ENCODE data around the gene GGT7. TPM values are rescaled to one million over a fixed set of nuclear protein-coding genes. Genes with fewer than 3 reads are reported as not detected.
"Not testable (repeated sequence)": the region's sequence is repeated elsewhere in the genome, so short reads cannot be mapped to it uniquely, and the experiment has no call there.

The GGT7 gene
- total RNA-seq, 1 donor from 2014 or later = 20.3 TPM

GRCh38 chr20:34883087-34883688 is 10.5 kb upstream of the GGT7 start:
- DNase-seq (ENCODE audit: low spot score) = no peak
- Mint-ChIP-seq H3K27ac (ENCODE audit: unreplicated experiment) (no peak overlapping the region), H3K27me3 (ENCODE audit: unreplicated experiment) (peaks cover 2% of the 10 kb centered on the region), H3K4me3 (ENCODE audit: unreplicated experiment) (no peak overlapping the region), H3K4me1 (ENCODE audit: unreplicated experiment) (peaks cover 3% of the 10 kb centered on the region), H3K9me3 (ENCODE audit: unreplicated experiment) (no peaks in the 10 kb centered on the region), H3K36me3 (ENCODE audit: low read depth, unreplicated experiment) (peaks cover 6% of the 10 kb centered on the region)
- TF ChIP-seq CTCF (IDR thresholded peaks at IDR 0.05; ENCODE audit: unreplicated experiment) = no peak

GRCh38 chr20:34881689-34882088 is 9.0 kb upstream of the GGT7 start:
- Mint-ChIP-seq H3K27ac (ENCODE audit: unreplicated experiment) (no peak overlapping the region), H3K9me3 (ENCODE audit: unreplicated experiment) (no peaks in the 10 kb centered on the region), H3K27me3 (ENCODE audit: unreplicated experiment) (peaks cover 2% of the 10 kb centered on the region), H3K36me3 (ENCODE audit: low read depth, unreplicated experiment) (peaks cover 4% of the 10 kb centered on the region), H3K4me3 (ENCODE audit: unreplicated experiment) (no peak overlapping the region), H3K4me1 (ENCODE audit: unreplicated experiment) (peaks cover 9% of the 10 kb centered on the region)
- no peak for DNase-seq (ENCODE audit: low spot score)
- TF ChIP-seq CTCF (IDR thresholded peaks at IDR 0.05; ENCODE audit: unreplicated experiment) = no peak

- H3K27ac Mint-ChIP-seq (ENCODE audit: unreplicated experiment); H3K4me1 Mint-ChIP-seq (ENCODE audit: unreplicated experiment): not testable (repeated sequence)
Observed at GRCh38 chr20:34880971-34881370, 8.3 kb upstream of the GGT7 start.

GRCh38 chr20:34880215-34880850 is 7.7 kb upstream of the GGT7 start:
- Mint-ChIP-seq H3K9me3 (ENCODE audit: unreplicated experiment) (no peaks in the 10 kb centered on the region), H3K4me3 (ENCODE audit: unreplicated experiment) (no peak overlapping the region)
- no peak for DNase-seq (ENCODE audit: low spot score)

More at GRCh38 chr20:34880971-34881370, 8.3 kb upstream of the GGT7 start:
- H3K27me3 Mint-ChIP-seq (ENCODE audit: unreplicated experiment); H3K9me3 Mint-ChIP-seq (ENCODE audit: unreplicated experiment); H3K36me3 Mint-ChIP-seq (ENCODE audit: low read depth, unreplicated experiment); DNase-seq (ENCODE audit: low spot score); H3K4me3 Mint-ChIP-seq (ENCODE audit: unreplicated experiment): not testable (repeated sequence)

More at GRCh38 chr20:34880215-34880850, 7.7 kb upstream of the GGT7 start:
- H3K36me3 Mint-ChIP-seq (ENCODE audit: low read depth, unreplicated experiment) = peaks cover 4% of the 10 kb centered on the region
- peaks cover 4% of the 10 kb centered on the region for H3K27me3 Mint-ChIP-seq (ENCODE audit: unreplicated experiment)
- no peak overlapping the region for H3K27ac Mint-ChIP-seq (ENCODE audit: unreplicated experiment)
- no peak for TF ChIP-seq CTCF (IDR thresholded peaks at IDR 0.05; ENCODE audit: unreplicated experiment)
- H3K4me1 Mint-ChIP-seq (ENCODE audit: unreplicated experiment) = peaks cover 13% of the 10 kb centered on the region

All from endothelial cell (in vitro differentiated cells).